HEK293T (cell line): ENCODE data around the gene TNS2.

Source experiments
- CTCF ChIA-PET: fragments of 350-600 bp; formaldehyde crosslinking; extraction: SDS; loops from one replicate; lab custom pipeline; 2021; ENCODE audit warnings: antibody characterized with exemption, inconsistent platforms; lab: Yijun Ruan, JAX
- POLR2A ChIA-PET: fragments of 350-600 bp; formaldehyde crosslinking; extraction: SDS; loops from one replicate; lab custom pipeline; 2020; ENCODE audit warnings: antibody characterized with exemption, inconsistent platforms; lab: Yijun Ruan, JAX
- DNase-seq: peaks from one replicate; pipeline ENCODE4 v3.0.0; 2012; ENCODE audit warnings: mixed read lengths; ENCODE audit errors: extremely low spot score
- ARNT ChIP-seq: fragments of 450-650 bp; IDR thresholded peaks from 2 replicates; pipeline ENCODE4 v1.6.1; 2017; ENCODE audit warnings: mild to moderate bottlenecking
- BHLHE40 ChIP-seq: fragments of 450-650 bp; IDR thresholded peaks from 2 replicates; pipeline ENCODE4 v1.6.1; 2016; ENCODE audit warnings: mild to moderate bottlenecking, moderate library complexity, borderline replicate concordance
- CTBP1 ChIP-seq: fragments of 450-650 bp; IDR thresholded peaks from 2 replicates; pipeline ENCODE4 v1.6.1; 2016; ENCODE audit warnings: borderline replicate concordance
- ELF4 ChIP-seq: fragments of 450-650 bp; IDR thresholded peaks from 2 replicates; pipeline ENCODE4 v1.6.1; 2017; ENCODE audit warnings: antibody characterized with exemption
- FOXA1 ChIP-seq: fragments of 450-650 bp; IDR thresholded peaks from 2 replicates; pipeline ENCODE4 v1.6.1; 2016; ENCODE audit warnings: mild to moderate bottlenecking
- FOXK2 ChIP-seq: fragments of 450-650 bp; IDR thresholded peaks from 2 replicates; pipeline ENCODE4 v1.6.1; 2016; ENCODE audit warnings: mild to moderate bottlenecking
- FOXM1 ChIP-seq: fragments of 450-650 bp; IDR thresholded peaks from 2 replicates; pipeline ENCODE4 v1.6.1; 2017; ENCODE audit warnings: mild to moderate bottlenecking, borderline replicate concordance
- HDGF ChIP-seq: fragments of 450-650 bp; IDR thresholded peaks from 2 replicates; pipeline ENCODE4 v1.6.1; 2017; ENCODE audit warnings: antibody characterized with exemption, borderline replicate concordance
- L3MBTL2 ChIP-seq: fragments of 450-650 bp; conservative IDR thresholded peaks from 2 replicates; pipeline ENCODE4 v1.6.1; 2016; ENCODE audit warnings: mild to moderate bottlenecking
- LEF1 ChIP-seq: fragments of 450-650 bp; IDR thresholded peaks from 2 replicates; pipeline ENCODE4 v1.6.1; 2017; ENCODE audit warnings: mild to moderate bottlenecking, borderline replicate concordance
- NFRKB ChIP-seq: fragments of 450-650 bp; IDR thresholded peaks from 2 replicates; pipeline ENCODE4 v1.6.1; 2016; ENCODE audit warnings: mild to moderate bottlenecking, moderate library complexity
- PKNOX1 ChIP-seq: fragments of 450-650 bp; IDR thresholded peaks from 2 replicates; pipeline ENCODE4 v1.6.1; 2016
- SP1 ChIP-seq: fragments of 450-650 bp; IDR thresholded peaks from 2 replicates; pipeline ENCODE4 v1.6.1; 2017
- SUZ12 ChIP-seq: fragments of 450-650 bp; IDR thresholded peaks from 2 replicates; pipeline ENCODE4 v1.6.1; 2016; ENCODE audit warnings: mild to moderate bottlenecking
- TARDBP ChIP-seq: fragments of 450-650 bp; IDR thresholded peaks from 2 replicates; pipeline ENCODE4 v1.6.1; 2016
- ZNF384 ChIP-seq: fragments of 450-650 bp; IDR thresholded peaks from 2 replicates; pipeline ENCODE4 v1.6.1; 2016

The TNS2 gene

GRCh38 chr12:53113136-53113705 lies 63.4 kb downstream of the TNS2 start:
- ChIA-PET CTCF (no interaction called here), POLR2A (no interaction called here)
- no peak for DNase-seq
- no peak for TF ChIP-seq ELF4
- TF ChIP-seq SUZ12: no peak
- TF ChIP-seq SP1: no peak
- no peak for TF ChIP-seq LEF1
- TF ChIP-seq HDGF: no peak
- no peak for TF ChIP-seq TARDBP
- TF ChIP-seq BHLHE40: no peak
- no peak for TF ChIP-seq FOXK2
- TF ChIP-seq FOXM1: no peak
- no peak for TF ChIP-seq L3MBTL2
- no peak for TF ChIP-seq NFRKB
- TF ChIP-seq ARNT: no peak
- no peak for TF ChIP-seq FOXA1
- no peak for TF ChIP-seq CTBP1
- TF ChIP-seq ZNF384: no peak
- TF ChIP-seq PKNOX1: no peak

- CTCF ChIA-PET: no interaction called here
Measured at GRCh38 chr12:53113951-53114350, 64.1 kb downstream of the TNS2 start.

More at GRCh38 chr12:53113951-53114350, 64.1 kb downstream of the TNS2 start:
- TF ChIP-seq SUZ12: no peak
- TF ChIP-seq TARDBP: no peak
- TF ChIP-seq FOXA1: no peak
- TF ChIP-seq NFRKB: no peak
- no peak for TF ChIP-seq ELF4
- no peak for TF ChIP-seq PKNOX1
- no peak for TF ChIP-seq BHLHE40
- TF ChIP-seq CTBP1: no peak
- no peak for TF ChIP-seq LEF1
- no peak for TF ChIP-seq FOXK2
- TF ChIP-seq ZNF384: no peak
- no peak for TF ChIP-seq SP1
- no peak for TF ChIP-seq ARNT
- no peak for TF ChIP-seq FOXM1
- no peak for TF ChIP-seq HDGF
- no peak for TF ChIP-seq L3MBTL2
- POLR2A ChIA-PET: no interaction called here
- no peak for DNase-seq
